NT2/D1 (cell line): ENCODE results near the gene KLK1.

ENCODE experiments used
- YY1 ChIP-seq: IDR thresholded peaks from 2 replicates; pipeline ENCODE4 v1.6.1; 2011; ENCODE audit not compliant: insufficient read length, insufficient read depth
- ZNF274 ChIP-seq: IDR thresholded peaks from 2 replicates; pipeline ENCODE4 v1.6.1; 2011; ENCODE audit warnings: mild to moderate bottlenecking, low read depth, low read length

DNA sequence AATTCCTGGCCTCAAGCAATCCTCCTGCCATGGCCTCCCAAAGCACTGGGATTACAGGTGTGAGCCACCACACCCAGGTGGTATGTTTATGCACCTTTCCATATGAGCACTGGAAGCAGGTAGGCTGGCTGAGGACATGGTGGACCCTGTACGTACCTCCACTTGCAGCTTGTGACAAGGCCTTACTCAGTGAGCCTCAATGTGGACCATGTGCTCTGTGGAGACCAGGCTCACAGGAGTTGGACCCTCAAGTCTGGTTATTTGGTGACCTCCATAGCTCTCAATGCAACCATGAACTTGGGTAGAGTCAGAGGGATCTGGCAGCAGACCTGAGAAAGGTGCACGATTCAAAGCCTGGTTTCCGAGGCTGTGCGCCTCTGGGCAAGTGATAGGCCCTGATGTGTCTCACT lies 27.9 kb downstream of the KLK1 start:
- TF ChIP-seq ZNF274 (no peak), YY1 (no peak)
